Thyroid gland (tissue), 4 donors: ENCODE measurements around the gene RPLP1.

Experiments
- CTCF ChIP-seq, 6 experiments: fragments of 200-600 bp in 3 of 6; fragments of 450-650 bp in 3 of 6; sonication (generic) in 3 of 6; IDR thresholded peaks; one replicate each; pipeline ENCODE4 v1.5.1; 2016 to 2019; ENCODE audit warnings: antibody characterized with exemption in 6 of 6, mild to moderate bottlenecking in 2 of 6, inconsistent platforms in 1 of 6, moderate library complexity in 1 of 6
- POLR2A ChIP-seq, 2 donors: fragments of 450-650 bp; IDR thresholded peaks; one replicate each; pipeline ENCODE4 v1.6.1; 2017; ENCODE audit warnings: antibody characterized with exemption in 2 of 2, mild to moderate bottlenecking in 2 of 2, moderate library complexity in 1 of 2

- TF ChIP-seq CTCF (IDR thresholded peaks at IDR 0.05), result no peak
- TF ChIP-seq POLR2A (IDR thresholded peaks at IDR 0.05), result no peak
Measured at GRCh38 chr15:69504352-69505040, 51.9 kb downstream of the RPLP1 start.
